Measurements from ENCODE around the gene TMEM101.
"Not testable (repeated sequence)": the region's sequence is repeated elsewhere in the genome, so short reads cannot be mapped to it uniquely, and the experiment has no call there.

TMEM101 gene

DNA sequence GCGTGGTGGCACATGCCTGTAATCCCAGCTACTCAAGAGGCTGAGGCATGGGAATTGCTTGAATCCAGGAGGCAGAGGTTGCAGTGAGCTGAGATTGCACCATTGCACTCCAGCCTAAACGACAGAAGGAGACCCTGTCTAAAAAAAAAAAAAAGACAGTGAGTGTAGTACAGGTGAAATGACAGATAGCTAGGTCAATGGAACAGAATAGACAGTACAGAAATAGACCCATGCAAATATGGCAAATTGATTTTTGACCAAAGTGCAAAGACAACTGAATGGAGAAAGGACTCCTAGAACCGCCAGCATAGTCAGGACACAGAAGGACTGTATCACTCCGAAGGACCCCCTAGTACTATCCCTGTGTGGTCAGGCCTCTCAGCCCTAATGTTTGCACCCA lies 44.4 kb downstream of the TMEM101 start:
- TF ChIP-seq, protein P1, sequence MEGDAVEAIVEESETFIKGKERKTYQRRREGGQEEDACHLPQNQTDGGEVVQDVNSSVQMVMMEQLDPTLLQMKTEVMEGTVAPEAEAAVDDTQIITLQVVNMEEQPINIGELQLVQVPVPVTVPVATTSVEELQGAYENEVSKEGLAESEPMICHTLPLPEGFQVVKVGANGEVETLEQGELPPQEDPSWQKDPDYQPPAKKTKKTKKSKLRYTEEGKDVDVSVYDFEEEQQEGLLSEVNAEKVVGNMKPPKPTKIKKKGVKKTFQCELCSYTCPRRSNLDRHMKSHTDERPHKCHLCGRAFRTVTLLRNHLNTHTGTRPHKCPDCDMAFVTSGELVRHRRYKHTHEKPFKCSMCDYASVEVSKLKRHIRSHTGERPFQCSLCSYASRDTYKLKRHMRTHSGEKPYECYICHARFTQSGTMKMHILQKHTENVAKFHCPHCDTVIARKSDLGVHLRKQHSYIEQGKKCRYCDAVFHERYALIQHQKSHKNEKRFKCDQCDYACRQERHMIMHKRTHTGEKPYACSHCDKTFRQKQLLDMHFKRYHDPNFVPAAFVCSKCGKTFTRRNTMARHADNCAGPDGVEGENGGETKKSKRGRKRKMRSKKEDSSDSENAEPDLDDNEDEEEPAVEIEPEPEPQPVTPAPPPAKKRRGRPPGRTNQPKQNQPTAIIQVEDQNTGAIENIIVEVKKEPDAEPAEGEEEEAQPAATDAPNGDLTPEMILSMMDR (conservative IDR thresholded peaks at IDR 0.05; ENCODE audit: low read depth, low read length) = no peak
- DNase-seq (ENCODE audit: low read depth) = no peak
- H3K4me3 ChIP-seq (ENCODE audit: low read length) = no peak overlapping the region

DNA sequence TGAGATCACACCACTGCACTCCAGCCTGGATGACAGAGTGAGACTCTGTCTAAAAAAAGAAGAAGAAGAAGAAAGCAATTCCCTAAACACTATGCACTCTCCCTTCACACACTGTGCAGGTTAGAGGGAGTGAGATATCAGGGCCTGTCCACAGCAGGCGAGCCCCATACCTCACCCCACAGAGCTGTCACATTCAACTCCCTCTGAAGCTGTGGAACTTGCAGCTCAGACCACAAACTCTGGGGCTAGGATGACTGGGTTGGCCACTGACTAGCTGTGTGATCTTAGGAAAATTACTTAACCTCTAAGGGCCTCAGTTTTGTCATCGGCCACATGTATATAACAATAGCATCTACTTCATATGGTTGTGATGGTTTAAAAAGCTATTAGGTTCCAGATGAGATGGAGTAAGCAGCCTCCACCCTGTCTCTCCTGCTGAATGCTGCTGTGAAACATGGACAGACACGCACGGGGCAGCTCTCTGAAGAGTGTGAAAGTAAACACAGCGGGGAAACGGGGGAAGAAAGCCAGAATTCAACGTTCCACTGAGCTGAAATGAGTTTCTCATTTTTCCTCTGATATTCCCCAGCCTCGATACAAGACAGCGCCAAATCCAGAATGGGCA lies 47.4 kb downstream of the TMEM101 start:
- DNase-seq (ENCODE audit: low read depth) = no peak
- TF ChIP-seq, protein P1 (conservative IDR thresholded peaks at IDR 0.05; ENCODE audit: low read depth, low read length) = no peak
- H3K4me3 ChIP-seq (ENCODE audit: low read length) = no peak overlapping the region

- no peak overlapping the region for H3K4me3 ChIP-seq (ENCODE audit: low read length)
- TF ChIP-seq, protein P1 (conservative IDR thresholded peaks at IDR 0.05; ENCODE audit: low read depth, low read length) = no peak
- DNase-seq (ENCODE audit: low read depth) = no peak
Observed at GRCh38 chr17:43966276-43966675, 48.5 kb downstream of the TMEM101 start.

DNA sequence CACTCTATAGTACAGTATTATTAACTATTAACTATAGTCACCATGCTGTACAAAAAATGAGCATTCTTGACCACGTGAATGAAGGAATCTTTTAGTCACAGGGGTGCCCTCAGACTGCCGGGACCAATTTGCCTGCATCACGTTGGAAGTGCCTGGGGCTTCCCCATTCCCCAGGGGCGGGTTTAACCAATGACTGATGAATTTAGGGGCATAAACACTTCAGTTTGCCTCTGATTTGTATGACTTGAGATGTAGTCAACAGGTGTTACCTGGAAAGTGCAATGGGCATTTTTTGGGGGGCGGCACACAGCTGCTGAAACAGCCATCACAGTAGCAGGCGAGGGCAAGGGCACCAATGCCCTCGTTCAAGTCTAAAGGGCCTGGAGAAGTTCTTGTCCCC lies 52.3 kb downstream of the TMEM101 start:
- DNase-seq (ENCODE audit: low read depth) = no peak
- H3K4me3 ChIP-seq (ENCODE audit: low read length) = no peak overlapping the region
- TF ChIP-seq, protein P1 (conservative IDR thresholded peaks at IDR 0.05; ENCODE audit: low read depth, low read length) = no peak

DNA sequence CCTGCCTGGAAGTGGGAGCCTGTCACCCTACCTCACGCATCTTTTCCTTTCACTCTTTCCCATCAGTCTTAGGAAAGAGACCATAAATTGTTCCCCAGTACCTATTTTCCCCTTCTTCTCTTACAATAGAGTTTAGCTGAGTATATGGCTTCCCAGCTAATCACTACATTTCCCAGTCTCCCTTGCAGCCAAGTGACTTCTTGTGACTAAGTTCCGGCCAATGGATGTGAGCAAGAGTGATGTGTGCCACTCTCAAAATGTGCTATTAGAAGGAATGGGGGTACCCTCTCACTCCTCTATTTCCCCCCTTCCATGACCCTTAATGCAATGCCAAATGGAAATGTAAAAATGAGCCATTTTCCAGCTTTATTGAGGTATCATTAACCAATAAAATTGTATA lies 52.8 kb downstream of the TMEM101 start:
- TF ChIP-seq, protein P1 (conservative IDR thresholded peaks at IDR 0.05; ENCODE audit: low read depth, low read length) = no peak
- DNase-seq (ENCODE audit: low read depth) = no peak
- no peak overlapping the region for H3K4me3 ChIP-seq (ENCODE audit: low read length)

GRCh38 chr17:43961292-43961691 lies 53.5 kb downstream of the TMEM101 start:
- DNase-seq (ENCODE audit: low read depth); H3K4me3 ChIP-seq (ENCODE audit: low read length): not testable (repeated sequence)

All from retinal pigment epithelial cell (primary cell).